Breast epithelium (tissue), 3 donors: ENCODE measurements around the gene MED17.

ENCODE experiments used
- CTCF ChIP-seq, 3 donors: fragments of 450-650 bp; IDR thresholded peaks; one replicate each; pipeline ENCODE4 v1.5.1; 2016 to 2017; ENCODE audit warnings: antibody characterized with exemption in 3 of 3, mild to moderate bottlenecking in 3 of 3, moderate library complexity in 3 of 3
- POLR2AphosphoS5 ChIP-seq, 3 donors: sonication (generic); formaldehyde crosslinking; IDR thresholded peaks; one replicate each; pipeline ENCODE4 v1.6.1; 2017; ENCODE audit warnings: antibody characterized with exemption in 3 of 3

GRCh38 chr11:93766504-93766903, 17.6 kb upstream of the MED17 start:
- TF ChIP-seq CTCF (IDR thresholded peaks at IDR 0.05) (no peak), POLR2AphosphoS5 (IDR thresholded peaks at IDR 0.05) (no peak)
